H1 (cell line): ENCODE data around the gene IGSF9B. TPM values are rescaled to one million over a fixed set of nuclear protein-coding genes. Genes with fewer than 3 reads are reported as not detected.

Source experiments
- BRCA1 ChIP-seq: IDR thresholded peaks from 2 replicates; pipeline ENCODE4 v1.6.1; 2012; ENCODE audit warnings: low read depth, low read length, improper control_type of control experiment
- CHD1 ChIP-seq: IDR thresholded peaks from 2 replicates; pipeline ENCODE4 v1.6.1; 2012; ENCODE audit warnings: low read depth, low read length, improper control_type of control experiment
- CREB1 ChIP-seq: IDR thresholded peaks from 2 replicates; pipeline ENCODE4 v1.6.1; 2012; ENCODE audit warnings: inconsistent platforms
- GABPA ChIP-seq: IDR thresholded peaks from 2 replicates; pipeline ENCODE4 v1.6.1; 2011; ENCODE audit warnings: mild to moderate bottlenecking, low read length, moderate library complexity, borderline replicate concordance; ENCODE audit not compliant: insufficient read depth
- RAD21 ChIP-seq, 2 experiments: IDR thresholded peaks in 1 of 2; conservative IDR thresholded peaks in 1 of 2; 2 replicates each; pipeline ENCODE4 v1.6.1; 2011; ENCODE audit warnings: low read depth in 2 of 2, low read length in 2 of 2, improper control_type of control experiment in 1 of 2, inconsistent platforms in 1 of 2, mild to moderate bottlenecking in 1 of 2, moderate library complexity in 1 of 2
- RNF2 ChIP-seq: fragments of 200-900, 300-1000 bp; sonication (generic); IDR thresholded peaks from 2 replicates; pipeline ENCODE4 v1.7.1; 2016; ENCODE audit warnings: borderline replicate concordance, low read depth, mild to moderate bottlenecking, antibody characterized with exemption, low read length; ENCODE audit not compliant: poor library complexity, severe bottlenecking; ENCODE audit errors: missing control alignments
- SIRT6 ChIP-seq: IDR thresholded peaks from one replicate; pipeline ENCODE4 v1.7.1; 2012; ENCODE audit warnings: low read length, inconsistent platforms
- SRF ChIP-seq: IDR thresholded peaks from 2 replicates; pipeline ENCODE4 v1.6.1; 2011; ENCODE audit warnings: mild to moderate bottlenecking, low read depth, low read length, moderate library complexity
- TCF12 ChIP-seq: IDR thresholded peaks from 2 replicates; pipeline ENCODE4 v1.6.1; 2011; ENCODE audit warnings: low read depth, mild to moderate bottlenecking, low read length
- ZNF274 ChIP-seq: IDR thresholded peaks from 2 replicates; pipeline ENCODE4 v1.7.0; 2012; ENCODE audit warnings: low read length, borderline replicate concordance; ENCODE audit errors: extremely low read depth
- polyA plus RNA-seq, 7 experiments: library from polyadenylated mRNA; depleted of rRNA in 3 of 7; stranded (reverse) in 5 of 7; unstranded in 2 of 7; fragments of >200 nt in 5 of 7; fragments of 200-250 nt in 2 of 7; gene quantifications; 1 replicate in 5 of 7; 2 replicates in 1 of 7; 4 replicates in 1 of 7; pipeline versions ENCODE4 v1.2.1 to v1.2.3, GENCODE V29; 2011 to 2013; ENCODE audit warnings: missing spikeins in 2 of 7, mixed read lengths in 2 of 7
- total RNA-seq: library from RNA; stranded (reverse); fragmentation: NEBNext Ultra II Directional; extraction: Animal tissue kit (Norgen Biotek cat#: 25700); gene quantifications from 2 replicates; pipeline ENCODE4 v1.2.1, GENCODE V29; 2021
- TF ChIP-seq, protein P1 (sequence below): fragments of 300-600 bp; sonication (generic); IDR thresholded peaks from 2 replicates; pipeline ENCODE4 v1.7.1; 2012; ENCODE audit warnings: low read length, moderate library complexity, mild to moderate bottlenecking, inconsistent platforms; ENCODE audit not compliant: insufficient replicate concordance

IGSF9B gene
- total and polyA plus RNA-seq, 2 of the 8 experiments (the other 6 are each of a cell fraction or from before 2014, with no cell fraction given): 16.5 to 49.2 TPM

- TF ChIP-seq, protein P1, sequence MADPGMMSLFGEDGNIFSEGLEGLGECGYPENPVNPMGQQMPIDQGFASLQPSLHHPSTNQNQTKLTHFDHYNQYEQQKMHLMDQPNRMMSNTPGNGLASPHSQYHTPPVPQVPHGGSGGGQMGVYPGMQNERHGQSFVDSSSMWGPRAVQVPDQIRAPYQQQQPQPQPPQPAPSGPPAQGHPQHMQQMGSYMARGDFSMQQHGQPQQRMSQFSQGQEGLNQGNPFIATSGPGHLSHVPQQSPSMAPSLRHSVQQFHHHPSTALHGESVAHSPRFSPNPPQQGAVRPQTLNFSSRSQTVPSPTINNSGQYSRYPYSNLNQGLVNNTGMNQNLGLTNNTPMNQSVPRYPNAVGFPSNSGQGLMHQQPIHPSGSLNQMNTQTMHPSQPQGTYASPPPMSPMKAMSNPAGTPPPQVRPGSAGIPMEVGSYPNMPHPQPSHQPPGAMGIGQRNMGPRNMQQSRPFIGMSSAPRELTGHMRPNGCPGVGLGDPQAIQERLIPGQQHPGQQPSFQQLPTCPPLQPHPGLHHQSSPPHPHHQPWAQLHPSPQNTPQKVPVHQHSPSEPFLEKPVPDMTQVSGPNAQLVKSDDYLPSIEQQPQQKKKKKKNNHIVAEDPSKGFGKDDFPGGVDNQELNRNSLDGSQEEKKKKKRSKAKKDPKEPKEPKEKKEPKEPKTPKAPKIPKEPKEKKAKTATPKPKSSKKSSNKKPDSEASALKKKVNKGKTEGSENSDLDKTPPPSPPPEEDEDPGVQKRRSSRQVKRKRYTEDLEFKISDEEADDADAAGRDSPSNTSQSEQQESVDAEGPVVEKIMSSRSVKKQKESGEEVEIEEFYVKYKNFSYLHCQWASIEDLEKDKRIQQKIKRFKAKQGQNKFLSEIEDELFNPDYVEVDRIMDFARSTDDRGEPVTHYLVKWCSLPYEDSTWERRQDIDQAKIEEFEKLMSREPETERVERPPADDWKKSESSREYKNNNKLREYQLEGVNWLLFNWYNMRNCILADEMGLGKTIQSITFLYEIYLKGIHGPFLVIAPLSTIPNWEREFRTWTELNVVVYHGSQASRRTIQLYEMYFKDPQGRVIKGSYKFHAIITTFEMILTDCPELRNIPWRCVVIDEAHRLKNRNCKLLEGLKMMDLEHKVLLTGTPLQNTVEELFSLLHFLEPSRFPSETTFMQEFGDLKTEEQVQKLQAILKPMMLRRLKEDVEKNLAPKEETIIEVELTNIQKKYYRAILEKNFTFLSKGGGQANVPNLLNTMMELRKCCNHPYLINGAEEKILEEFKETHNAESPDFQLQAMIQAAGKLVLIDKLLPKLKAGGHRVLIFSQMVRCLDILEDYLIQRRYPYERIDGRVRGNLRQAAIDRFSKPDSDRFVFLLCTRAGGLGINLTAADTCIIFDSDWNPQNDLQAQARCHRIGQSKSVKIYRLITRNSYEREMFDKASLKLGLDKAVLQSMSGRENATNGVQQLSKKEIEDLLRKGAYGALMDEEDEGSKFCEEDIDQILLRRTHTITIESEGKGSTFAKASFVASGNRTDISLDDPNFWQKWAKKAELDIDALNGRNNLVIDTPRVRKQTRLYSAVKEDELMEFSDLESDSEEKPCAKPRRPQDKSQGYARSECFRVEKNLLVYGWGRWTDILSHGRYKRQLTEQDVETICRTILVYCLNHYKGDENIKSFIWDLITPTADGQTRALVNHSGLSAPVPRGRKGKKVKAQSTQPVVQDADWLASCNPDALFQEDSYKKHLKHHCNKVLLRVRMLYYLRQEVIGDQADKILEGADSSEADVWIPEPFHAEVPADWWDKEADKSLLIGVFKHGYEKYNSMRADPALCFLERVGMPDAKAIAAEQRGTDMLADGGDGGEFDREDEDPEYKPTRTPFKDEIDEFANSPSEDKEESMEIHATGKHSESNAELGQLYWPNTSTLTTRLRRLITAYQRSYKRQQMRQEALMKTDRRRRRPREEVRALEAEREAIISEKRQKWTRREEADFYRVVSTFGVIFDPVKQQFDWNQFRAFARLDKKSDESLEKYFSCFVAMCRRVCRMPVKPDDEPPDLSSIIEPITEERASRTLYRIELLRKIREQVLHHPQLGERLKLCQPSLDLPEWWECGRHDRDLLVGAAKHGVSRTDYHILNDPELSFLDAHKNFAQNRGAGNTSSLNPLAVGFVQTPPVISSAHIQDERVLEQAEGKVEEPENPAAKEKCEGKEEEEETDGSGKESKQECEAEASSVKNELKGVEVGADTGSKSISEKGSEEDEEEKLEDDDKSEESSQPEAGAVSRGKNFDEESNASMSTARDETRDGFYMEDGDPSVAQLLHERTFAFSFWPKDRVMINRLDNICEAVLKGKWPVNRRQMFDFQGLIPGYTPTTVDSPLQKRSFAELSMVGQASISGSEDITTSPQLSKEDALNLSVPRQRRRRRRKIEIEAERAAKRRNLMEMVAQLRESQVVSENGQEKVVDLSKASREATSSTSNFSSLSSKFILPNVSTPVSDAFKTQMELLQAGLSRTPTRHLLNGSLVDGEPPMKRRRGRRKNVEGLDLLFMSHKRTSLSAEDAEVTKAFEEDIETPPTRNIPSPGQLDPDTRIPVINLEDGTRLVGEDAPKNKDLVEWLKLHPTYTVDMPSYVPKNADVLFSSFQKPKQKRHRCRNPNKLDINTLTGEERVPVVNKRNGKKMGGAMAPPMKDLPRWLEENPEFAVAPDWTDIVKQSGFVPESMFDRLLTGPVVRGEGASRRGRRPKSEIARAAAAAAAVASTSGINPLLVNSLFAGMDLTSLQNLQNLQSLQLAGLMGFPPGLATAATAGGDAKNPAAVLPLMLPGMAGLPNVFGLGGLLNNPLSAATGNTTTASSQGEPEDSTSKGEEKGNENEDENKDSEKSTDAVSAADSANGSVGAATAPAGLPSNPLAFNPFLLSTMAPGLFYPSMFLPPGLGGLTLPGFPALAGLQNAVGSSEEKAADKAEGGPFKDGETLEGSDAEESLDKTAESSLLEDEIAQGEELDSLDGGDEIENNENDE: no peak
- TF ChIP-seq TCF12 (no peak), RAD21 (IDR thresholded peaks at IDR 0.05 in 1 of 2, conservative IDR thresholded peaks at IDR 0.05 in 1 of 2; ENCODE audit: low read depth in 2 of 2, low read length in 2 of 2) (no peak), SIRT6 (no peak), CREB1 (no peak), SRF (no peak), ZNF274 (no peak), GABPA (no peak), CHD1 (no peak), RNF2 (no peak), BRCA1 (no peak)
Measured at GRCh38 chr11:133929401-133930052, 27.2 kb downstream of the IGSF9B start (continued).
